Rectal smooth muscle tissue (tissue), 1 donor: ENCODE measurements around the gene MINDY4.
A peak's percentile ranks its signal among the peaks of the same experiment; 100 is the strongest.

ENCODE experiments used
- H3K27ac ChIP-seq: one replicate; pipeline ENCODE4 v1.7.0; 2013; ENCODE audit warnings: low read depth, low read length, inconsistent platforms
- H3K27me3 ChIP-seq: one replicate; pipeline ENCODE4 v1.7.0; 2013; ENCODE audit warnings: low read length; ENCODE audit not compliant: control insufficient read depth, insufficient read depth
- H3K36me3 ChIP-seq: one replicate; pipeline ENCODE4 v1.7.0; 2013; ENCODE audit warnings: low read length; ENCODE audit not compliant: control insufficient read depth, insufficient read depth
- H3K4me1 ChIP-seq: one replicate; pipeline ENCODE4 v1.7.0; 2013; ENCODE audit warnings: low read length; ENCODE audit not compliant: control insufficient read depth, insufficient read depth
- H3K4me3 ChIP-seq: one replicate; pipeline ENCODE4 v1.7.0; 2013; ENCODE audit warnings: low read length
- H3K9ac ChIP-seq: one replicate; pipeline ENCODE4 v1.7.0; 2013; ENCODE audit warnings: low read length

Gene MINDY4

DNA sequence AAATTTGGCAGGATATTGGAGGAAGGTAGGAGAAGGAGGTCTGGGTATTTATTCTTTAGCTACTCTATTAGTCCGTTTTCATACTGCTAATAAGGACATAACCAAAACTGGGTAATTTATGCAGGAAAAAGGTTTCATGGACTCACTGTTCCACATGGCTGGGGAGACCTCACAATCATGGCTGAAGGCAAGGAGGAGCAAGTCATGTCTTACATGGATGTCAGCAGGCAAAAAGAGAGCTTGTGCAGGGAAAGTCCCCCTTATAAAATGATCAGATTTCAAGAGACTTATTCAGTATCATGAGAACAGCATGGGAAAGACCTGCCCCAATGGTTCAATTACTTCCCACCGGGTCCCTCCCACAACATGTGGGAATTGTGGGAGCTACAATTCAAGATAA, 21.2 kb upstream of the MINDY4 start:
- Histone ChIP-seq H3K4me1 (peaks cover 26% of the 10 kb centered on the region), H3K4me3 (no peak overlapping the region), H3K27ac (peak overlapping the region; percentile 77), H3K9ac (no peak overlapping the region), H3K27me3 (no peaks in the 10 kb centered on the region), H3K36me3 (no peaks in the 10 kb centered on the region)

DNA sequence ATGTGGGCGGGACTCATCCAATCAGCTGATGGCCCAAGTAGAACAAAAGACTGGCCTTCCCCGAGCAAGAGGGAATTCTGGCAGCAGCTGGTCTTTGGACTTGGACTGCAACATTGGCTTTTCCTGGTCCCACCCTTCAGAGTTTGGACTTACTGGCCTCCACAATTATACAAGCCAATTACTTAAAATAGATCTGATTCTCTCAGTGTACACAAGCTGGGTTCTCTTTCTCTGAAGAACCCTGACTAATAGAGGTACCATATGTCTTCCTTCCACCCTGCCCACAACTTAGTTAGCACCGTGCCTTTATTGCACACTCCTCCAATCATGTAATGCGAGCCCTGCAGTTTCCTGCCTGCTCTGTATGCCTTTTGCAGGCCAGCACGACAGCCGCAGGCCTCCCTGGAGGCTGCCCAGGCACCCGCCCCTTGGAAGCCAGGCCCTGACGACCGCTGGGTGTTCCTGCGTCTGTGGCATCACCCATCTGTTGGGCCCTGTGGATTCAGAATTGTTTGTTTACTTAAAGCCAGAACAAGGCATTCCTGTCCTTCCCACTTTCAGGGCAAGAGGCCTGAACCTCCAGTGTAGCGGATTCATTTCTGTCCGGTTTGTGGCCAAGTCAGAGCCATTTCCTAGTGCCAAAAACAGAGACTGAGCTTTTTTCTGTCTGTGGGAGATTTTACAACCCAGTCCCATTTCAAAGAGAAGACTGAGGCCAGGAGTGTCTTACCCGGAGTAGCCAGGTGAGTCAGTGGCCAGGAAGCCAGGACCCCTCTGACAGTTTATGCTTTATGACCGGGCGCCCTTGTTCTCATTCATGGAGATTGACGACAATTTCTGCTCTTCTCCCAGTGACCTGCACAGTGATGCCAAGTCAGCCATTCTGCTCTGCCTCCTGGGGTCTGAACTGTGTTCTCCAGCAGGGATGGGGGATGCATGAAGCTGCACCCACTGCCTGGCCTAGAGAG, 20.2 kb upstream of the MINDY4 start:
- Histone ChIP-seq H3K36me3 (no peaks in the 10 kb centered on the region), H3K9ac (no peak overlapping the region), H3K4me1 (peaks cover 35% of the 10 kb centered on the region)

DNA sequence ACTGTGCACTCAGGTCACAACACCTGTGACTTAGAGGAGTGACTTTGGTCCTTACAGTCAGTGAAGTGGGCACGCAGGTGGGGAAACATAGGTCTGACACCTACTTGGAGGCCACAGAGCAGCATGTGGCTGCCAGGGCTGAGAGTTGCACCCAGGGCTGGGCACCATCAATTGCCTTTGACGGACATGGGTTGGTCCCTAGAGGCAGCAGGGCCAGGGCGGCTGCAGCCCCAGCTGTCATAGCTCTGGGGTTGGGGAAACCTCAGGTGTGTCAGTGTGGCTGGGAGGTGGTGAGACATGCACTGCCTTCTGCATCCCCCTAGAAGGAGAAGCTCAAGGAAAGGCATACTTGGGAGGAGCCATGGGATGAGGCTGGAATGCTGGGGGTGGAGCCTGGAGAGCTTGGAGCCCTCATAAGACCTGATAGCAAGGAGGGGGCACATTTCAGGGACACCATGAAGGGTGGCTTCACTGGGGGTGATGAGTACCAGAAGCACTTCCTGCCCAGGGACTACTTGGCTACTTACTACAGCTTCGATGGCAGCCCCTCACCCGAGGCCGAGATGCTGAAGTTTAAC, 19.4 kb upstream of the MINDY4 start, which contains the start of gene INMT:
Gene INMT, plus strand, starts transcription at position 440 of the 578 bp plus-strand sequence. Its CDS starts 16 bp downstream, at position 456.
- Histone ChIP-seq H3K4me1 (peaks cover 35% of the 10 kb centered on the region), H3K9ac (no peak within 1 kb of the TSS), H3K4me3 (peak within 1 kb of the TSS; percentile 64)

More for the DNA sequence above, 20.2 kb upstream of the MINDY4 start:
- Histone ChIP-seq H3K4me3 (peak overlapping the region; percentile 10), H3K27me3 (no peaks in the 10 kb centered on the region), H3K27ac (peak overlapping the region; percentile 77)

DNA sequence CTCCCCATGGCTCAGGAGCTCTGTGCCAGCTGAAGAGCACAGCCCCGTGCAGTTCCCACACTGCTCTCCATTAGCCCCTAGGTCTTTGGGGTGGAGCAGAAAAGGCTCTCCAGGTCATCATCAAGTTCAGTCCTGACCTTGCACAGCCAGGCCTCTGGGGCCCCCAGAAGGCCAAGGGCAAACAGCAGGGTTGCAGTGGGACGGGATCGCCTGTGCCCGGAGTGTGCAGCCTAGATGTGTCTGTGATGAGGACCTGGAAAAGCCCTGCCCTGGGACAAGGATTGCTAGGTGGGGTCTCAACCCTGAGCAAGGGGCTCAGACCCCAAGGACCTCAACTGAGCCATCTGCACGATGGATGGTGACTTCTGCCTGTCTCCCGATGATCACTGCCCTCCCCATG, 18.7 kb upstream of the MINDY4 start:
- Histone ChIP-seq H3K27ac (peak overlapping the region; percentile 77), H3K4me3 (peak overlapping the region; percentile 64), H3K27me3 (no peaks in the 10 kb centered on the region), H3K9ac (no peak overlapping the region), H3K36me3 (no peaks in the 10 kb centered on the region), H3K4me1 (peaks cover 38% of the 10 kb centered on the region)

More for the DNA sequence above, 19.4 kb upstream of the MINDY4 start, which contains the start of gene INMT:
- no peaks in the 10 kb centered on the region for H3K27me3 ChIP-seq
- H3K36me3 ChIP-seq = no peaks in the 10 kb centered on the region
- peak within 1 kb of the TSS; percentile 77 for H3K27ac ChIP-seq

DNA sequence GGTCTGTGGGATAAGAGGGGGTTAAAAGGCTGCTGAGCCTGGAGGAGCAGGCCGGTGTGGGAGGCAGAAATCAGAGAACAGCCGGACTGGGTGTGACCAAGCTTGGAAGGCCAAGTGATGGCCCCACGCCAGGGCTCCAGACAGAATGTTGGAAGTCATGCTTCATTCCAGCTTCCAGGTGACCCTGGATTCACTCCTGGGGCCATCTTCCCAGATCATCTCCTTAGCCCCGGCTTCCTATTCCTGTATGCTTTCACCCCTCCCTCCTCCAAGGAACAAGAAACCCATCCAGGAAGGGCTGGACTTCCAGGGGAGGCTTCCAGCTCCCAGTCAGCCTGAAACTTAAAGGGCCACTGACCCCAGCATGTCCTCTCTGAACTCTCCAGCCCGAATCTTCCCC, 18.2 kb upstream of the MINDY4 start:
- Histone ChIP-seq H3K4me1 (peaks cover 39% of the 10 kb centered on the region), H3K4me3 (peak overlapping the region; percentile 64), H3K27ac (peak overlapping the region; percentile 77)

DNA sequence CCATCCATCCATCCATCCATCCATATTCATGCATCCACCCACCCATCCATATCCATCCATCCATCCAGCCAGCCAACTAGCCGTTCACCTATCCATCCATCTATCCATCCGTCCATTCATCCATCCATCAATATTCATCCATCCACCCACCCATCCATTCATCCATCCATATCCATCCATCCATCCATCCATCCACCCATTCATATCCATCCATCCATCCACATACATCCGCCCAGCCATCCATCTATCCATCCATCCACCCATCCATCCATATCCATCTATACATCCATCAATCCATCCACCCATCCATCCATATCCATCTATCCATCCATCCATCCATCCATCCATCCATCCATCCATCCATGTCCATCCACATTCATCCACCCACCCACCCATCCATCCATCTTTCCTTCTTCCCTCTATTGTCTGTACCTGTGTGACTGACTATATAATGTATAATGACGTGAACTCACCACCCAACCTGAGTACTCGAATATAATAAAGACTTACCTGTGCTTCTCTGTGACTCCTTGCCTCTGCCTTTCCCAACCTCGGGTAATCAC, 16.8 kb upstream of the MINDY4 start:
- no peak overlapping the region for H3K9ac ChIP-seq
- no peaks in the 10 kb centered on the region for H3K36me3 ChIP-seq
- H3K27me3 ChIP-seq = no peaks in the 10 kb centered on the region
- H3K4me1 ChIP-seq = peaks cover 39% of the 10 kb centered on the region
- H3K27ac ChIP-seq = no peak overlapping the region
- no peak overlapping the region for H3K4me3 ChIP-seq

More for the DNA sequence above, 18.2 kb upstream of the MINDY4 start:
- Histone ChIP-seq H3K9ac (no peak overlapping the region), H3K27me3 (no peaks in the 10 kb centered on the region), H3K36me3 (no peaks in the 10 kb centered on the region)

DNA sequence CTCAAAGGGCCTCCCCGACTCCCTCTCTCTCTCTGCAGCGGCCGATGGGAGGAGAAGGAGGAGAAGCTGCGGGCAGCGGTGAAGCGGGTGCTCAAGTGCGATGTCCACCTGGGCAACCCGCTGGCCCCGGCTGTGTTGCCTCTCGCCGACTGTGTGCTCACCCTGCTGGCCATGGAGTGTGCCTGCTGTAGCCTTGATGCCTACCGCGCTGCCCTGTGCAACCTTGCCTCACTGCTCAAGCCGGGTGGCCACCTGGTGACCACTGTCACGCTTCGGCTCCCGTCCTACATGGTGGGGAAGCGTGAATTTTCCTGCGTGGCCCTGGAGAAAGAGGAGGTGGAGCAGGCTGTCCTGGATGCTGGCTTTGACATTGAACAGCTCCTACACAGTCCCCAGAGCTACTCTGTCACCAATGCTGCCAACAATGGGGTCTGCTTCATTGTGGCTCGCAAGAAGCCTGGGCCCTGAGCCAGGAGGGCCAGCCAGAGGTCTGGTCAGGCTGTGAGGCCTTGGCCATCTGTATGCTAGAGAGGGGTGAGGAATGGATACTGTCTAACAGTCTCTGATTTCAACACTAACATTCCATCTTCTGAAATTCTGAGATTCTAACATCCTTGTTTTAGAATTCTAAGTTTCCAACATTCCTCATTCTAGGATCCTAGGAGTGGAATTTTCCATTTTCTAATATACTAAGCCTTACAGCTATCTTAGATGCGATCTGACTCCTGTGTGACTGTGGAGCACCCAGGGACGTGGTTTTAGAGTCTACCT, 15.6 kb upstream of the MINDY4 start:
- no peaks in the 10 kb centered on the region for H3K36me3 ChIP-seq
- H3K9ac ChIP-seq = no peak overlapping the region
- peak overlapping the region; percentile 61 for H3K27ac ChIP-seq
- no peak overlapping the region for H3K4me3 ChIP-seq
- no peaks in the 10 kb centered on the region for H3K27me3 ChIP-seq
- peaks cover 34% of the 10 kb centered on the region for H3K4me1 ChIP-seq

DNA sequence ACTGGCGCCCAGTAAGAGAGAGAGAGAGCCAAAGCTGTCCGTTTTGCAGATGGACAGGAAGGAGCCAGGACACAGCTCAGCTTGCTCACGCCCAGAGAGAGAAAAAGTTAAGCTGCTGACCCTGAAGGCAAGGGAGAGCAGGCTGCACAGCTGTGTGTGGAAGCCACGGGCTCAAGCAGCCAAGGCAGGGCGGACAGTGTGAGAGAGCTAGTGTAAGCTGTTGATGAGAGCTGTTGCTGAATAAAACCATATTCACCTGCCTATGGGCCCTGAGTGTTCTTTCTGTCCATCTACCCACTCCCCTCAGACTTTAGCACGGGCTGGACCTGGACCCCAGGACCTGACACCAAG, 13.9 kb upstream of the MINDY4 start:
- Histone ChIP-seq H3K27ac (no peak overlapping the region), H3K9ac (no peak overlapping the region), H3K4me3 (no peak overlapping the region), H3K36me3 (no peaks in the 10 kb centered on the region), H3K27me3 (no peaks in the 10 kb centered on the region), H3K4me1 (peaks cover 21% of the 10 kb centered on the region)

DNA sequence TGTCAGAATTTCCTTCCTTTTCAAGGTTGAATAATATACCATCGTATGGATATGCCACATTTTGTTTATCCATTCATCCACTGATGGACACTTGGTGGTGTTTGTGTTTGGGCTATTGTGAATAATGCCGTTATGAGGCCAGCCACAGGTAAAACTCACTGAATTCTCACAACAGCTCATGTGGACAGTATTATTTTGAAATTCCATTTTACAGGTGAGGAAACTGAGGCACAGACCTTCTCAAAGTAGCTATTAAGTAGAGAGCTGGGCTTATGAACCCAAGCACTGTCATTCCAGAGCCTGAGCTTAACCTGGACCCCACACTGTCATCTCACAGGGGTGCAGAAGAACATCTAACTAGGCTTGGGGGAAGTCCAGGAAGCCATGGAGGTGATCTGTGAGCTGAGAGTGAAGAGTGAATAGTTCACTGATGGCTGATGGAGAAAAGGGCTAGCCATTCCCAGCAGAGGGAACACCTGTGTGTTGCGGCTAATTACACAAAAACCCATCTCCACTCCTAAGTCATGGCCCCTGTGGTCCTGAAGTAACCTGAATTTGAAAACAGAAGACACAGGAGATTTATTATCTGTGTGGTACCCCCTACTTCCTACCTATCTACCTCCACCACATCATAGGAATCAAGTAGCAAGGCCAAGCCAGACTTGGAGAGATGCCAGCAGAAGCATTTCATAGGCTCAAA, 10.6 kb upstream of the MINDY4 start:
- no peak overlapping the region for H3K9ac ChIP-seq
- no peaks in the 10 kb centered on the region for H3K27me3 ChIP-seq
- H3K4me3 ChIP-seq = no peak overlapping the region
- H3K36me3 ChIP-seq = no peaks in the 10 kb centered on the region
- H3K27ac ChIP-seq = no peak overlapping the region
- peaks cover 26% of the 10 kb centered on the region for H3K4me1 ChIP-seq

DNA sequence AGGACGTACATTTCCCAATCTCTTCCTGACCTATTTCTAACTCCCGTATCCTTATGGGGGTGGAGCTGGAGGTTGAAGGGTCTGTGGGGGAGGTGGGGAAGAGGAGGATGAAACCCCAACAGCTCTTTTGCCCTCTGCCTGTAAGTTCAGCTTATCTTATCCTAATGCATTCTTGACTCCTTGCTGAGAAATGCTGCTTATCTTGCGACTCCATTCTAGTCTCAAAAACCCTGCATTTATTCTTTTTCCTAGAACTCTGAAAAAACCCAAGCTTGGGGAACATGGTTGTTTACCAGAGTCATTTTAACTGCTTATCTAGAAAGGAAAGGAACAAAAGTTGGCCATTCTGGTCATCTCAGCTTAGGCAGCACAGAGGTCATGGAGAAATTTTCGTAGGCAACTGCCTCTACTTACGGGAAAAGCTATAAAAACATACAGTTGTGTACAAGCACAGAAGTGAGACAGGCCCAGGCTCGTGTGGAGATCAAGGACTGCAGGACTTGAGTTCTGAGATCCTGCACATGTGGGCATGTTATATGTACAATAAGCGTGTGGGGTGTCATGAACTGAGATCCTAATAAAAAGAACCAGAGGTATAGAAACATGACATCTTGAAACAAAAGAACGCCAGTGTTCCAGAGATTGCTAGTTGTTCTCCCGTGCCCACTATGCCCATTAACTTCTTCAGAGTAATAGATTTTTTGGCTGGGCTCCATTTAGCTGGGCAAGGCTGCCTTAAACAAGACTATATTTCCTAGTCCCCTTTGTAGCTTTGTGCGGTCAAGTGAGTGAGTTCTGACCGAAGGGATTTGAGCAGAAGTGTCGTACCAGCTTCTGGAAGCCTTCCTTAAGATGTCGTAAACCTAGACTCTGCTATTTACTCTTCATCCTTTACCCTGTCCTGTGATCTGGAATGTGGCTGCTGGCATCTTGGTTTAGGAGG, 9.7 kb upstream of the MINDY4 start:
- Histone ChIP-seq H3K9ac (no peak overlapping the region), H3K4me1 (peaks cover 25% of the 10 kb centered on the region), H3K36me3 (no peaks in the 10 kb centered on the region), H3K27me3 (no peaks in the 10 kb centered on the region), H3K4me3 (no peak overlapping the region), H3K27ac (no peak overlapping the region)
